HepG2 (cell line): ENCODE results near the gene KLHL21. TPM values are rescaled to one million over a fixed set of nuclear protein-coding genes. Genes with fewer than 3 reads are reported as not detected.

ENCODE experiments used
- ARHGAP35 ChIP-seq: sonication (generic); formaldehyde crosslinking; IDR thresholded peaks from 2 replicates; pipeline ENCODE4 v1.9.0; 2022; ENCODE audit warnings: mild to moderate bottlenecking, inconsistent platforms, moderate library complexity, missing genetic modification reagents, borderline replicate concordance
- HDAC6 ChIP-seq: fragments of 200-600 bp; sonication (generic); IDR thresholded peaks from 2 replicates; pipeline ENCODE4 v1.7.0; 2017; ENCODE audit warnings: mild to moderate bottlenecking, antibody characterized with exemption, low read length, low read depth
- HOXA9 ChIP-seq: sonication (generic); formaldehyde crosslinking; IDR thresholded peaks from 2 replicates; pipeline ENCODE4 v1.8.1; 2022; ENCODE audit warnings: missing genetic modification reagents, mild to moderate bottlenecking, moderate library complexity, borderline replicate concordance
- IKZF4 ChIP-seq: sonication (generic); formaldehyde crosslinking; IDR thresholded peaks from 2 replicates; pipeline ENCODE4 v1.5.1; 2020; ENCODE audit warnings: borderline replicate concordance, mild to moderate bottlenecking, low read depth, missing genetic modification reagents; ENCODE audit errors: not compliant biosample characterization
- NKX3-1 ChIP-seq: sonication (generic); formaldehyde crosslinking; IDR thresholded peaks from 2 replicates; pipeline ENCODE4 v1.5.0; 2020; ENCODE audit warnings: missing genetic modification reagents
- PCBP2 ChIP-seq: fragments of 200-400 bp; formaldehyde crosslinking; optimal IDR thresholded peaks from 2 replicates; pipeline ENCODE3; 2018; ENCODE audit warnings: low read length, low read depth; ENCODE audit not compliant: poor library complexity, severe bottlenecking
- PLRG1 ChIP-seq: fragments of 450-650 bp; conservative IDR thresholded peaks from 2 replicates; pipeline ENCODE4 v1.6.1; 2016
- RBFOX2 ChIP-seq: fragments of 200-400 bp; formaldehyde crosslinking; IDR thresholded peaks from 2 replicates; pipeline ENCODE4 v1.6.1; 2017; ENCODE audit warnings: low read depth, mild to moderate bottlenecking, low read length
- TBL1XR1 ChIP-seq: fragments of 150-350 bp; IDR thresholded peaks from 2 replicates; pipeline ENCODE4 v1.6.1; 2014; ENCODE audit warnings: borderline replicate concordance, low read length; ENCODE audit not compliant: partially characterized antibody
- THYN1 ChIP-seq: sonication (generic); formaldehyde crosslinking; IDR thresholded peaks from 2 replicates; pipeline ENCODE4 v1.8.1; 2023; ENCODE audit warnings: low read depth, mild to moderate bottlenecking, moderate library complexity, missing genetic modification reagents, borderline replicate concordance
- TMF1 ChIP-seq: sonication (generic); formaldehyde crosslinking; IDR thresholded peaks from 2 replicates; pipeline ENCODE4 v1.8.1; 2022; ENCODE audit warnings: low read depth, missing genetic modification reagents
- ZNF160 ChIP-seq: sonication (generic); formaldehyde crosslinking; IDR thresholded peaks from 2 replicates; pipeline ENCODE4 v1.8.0; 2022; ENCODE audit warnings: mild to moderate bottlenecking, inconsistent platforms, missing genetic modification reagents
- ZNF431 ChIP-seq: sonication (generic); formaldehyde crosslinking; IDR thresholded peaks from 2 replicates; pipeline ENCODE4 v1.9.0; 2022; ENCODE audit warnings: missing genetic modification reagents, low read depth, mild to moderate bottlenecking, borderline replicate concordance
- ZNF644 ChIP-seq: IDR thresholded peaks from 2 replicates; pipeline ENCODE4 v1.6.1; 2016; ENCODE audit warnings: low read depth
- ZNF678 ChIP-seq: sonication (generic); formaldehyde crosslinking; IDR thresholded peaks from 2 replicates; pipeline ENCODE4 v1.4.0; 2020; ENCODE audit warnings: mild to moderate bottlenecking, missing genetic modification reagents
- ZSCAN9 ChIP-seq: IDR thresholded peaks from 2 replicates; pipeline ENCODE4 v1.6.1; 2016; ENCODE audit warnings: borderline replicate concordance
- polyA plus RNA-seq, 8 experiments: library from polyadenylated mRNA; depleted of rRNA in 3 of 8; stranded (reverse) in 7 of 8; unstranded in 1 of 8; fragments of >200 nt; fragmentation: Illumina TruSeq in 4 of 8; extraction: Trizol in 4 of 8; gene quantifications; 2 replicates each; pipeline versions ENCODE4 v1.2.1 to v1.2.3, GENCODE V29; 2011 to 2016; ENCODE audit warnings: low read depth in 4 of 8, missing spikeins in 1 of 8, mixed read lengths in 1 of 8; ENCODE audit not compliant: insufficient read depth in 1 of 8
- total RNA-seq, 5 experiments: library from RNA; depleted of rRNA; stranded (reverse); fragments of >200 nt; fragmentation: Illumina TruSeq; extraction: Trizol; gene quantifications; 2 replicates each; pipeline ENCODE4 v1.2.3, GENCODE V29; 2016; ENCODE audit warnings: low read depth in 1 of 5
- TF ChIP-seq, protein P1 (sequence below): sonication (generic); formaldehyde crosslinking; conservative IDR thresholded peaks from 2 replicates; pipeline ENCODE4 v1.8.1; 2023; ENCODE audit warnings: missing genetic modification reagents
- TF ChIP-seq, protein P2 (sequence below): sonication (generic); formaldehyde crosslinking; IDR thresholded peaks from 2 replicates; pipeline ENCODE4 v1.4.0; 2020; ENCODE audit warnings: missing genetic modification reagents
- TF ChIP-seq, protein P3 (sequence below): sonication (generic); formaldehyde crosslinking; IDR thresholded peaks from 2 replicates; pipeline ENCODE4 v1.4.0; 2020; ENCODE audit warnings: missing genetic modification reagents, borderline replicate concordance
- TF ChIP-seq, protein P4 (sequence below): IDR thresholded peaks from 2 replicates; pipeline ENCODE4 v1.6.1; 2016

The KLHL21 gene
- total and polyA plus RNA-seq, 2 of the 13 experiments (the other 11 are each of a cell fraction or from before 2014, with no cell fraction given), result 14.8 to 25.0 TPM

DNA sequence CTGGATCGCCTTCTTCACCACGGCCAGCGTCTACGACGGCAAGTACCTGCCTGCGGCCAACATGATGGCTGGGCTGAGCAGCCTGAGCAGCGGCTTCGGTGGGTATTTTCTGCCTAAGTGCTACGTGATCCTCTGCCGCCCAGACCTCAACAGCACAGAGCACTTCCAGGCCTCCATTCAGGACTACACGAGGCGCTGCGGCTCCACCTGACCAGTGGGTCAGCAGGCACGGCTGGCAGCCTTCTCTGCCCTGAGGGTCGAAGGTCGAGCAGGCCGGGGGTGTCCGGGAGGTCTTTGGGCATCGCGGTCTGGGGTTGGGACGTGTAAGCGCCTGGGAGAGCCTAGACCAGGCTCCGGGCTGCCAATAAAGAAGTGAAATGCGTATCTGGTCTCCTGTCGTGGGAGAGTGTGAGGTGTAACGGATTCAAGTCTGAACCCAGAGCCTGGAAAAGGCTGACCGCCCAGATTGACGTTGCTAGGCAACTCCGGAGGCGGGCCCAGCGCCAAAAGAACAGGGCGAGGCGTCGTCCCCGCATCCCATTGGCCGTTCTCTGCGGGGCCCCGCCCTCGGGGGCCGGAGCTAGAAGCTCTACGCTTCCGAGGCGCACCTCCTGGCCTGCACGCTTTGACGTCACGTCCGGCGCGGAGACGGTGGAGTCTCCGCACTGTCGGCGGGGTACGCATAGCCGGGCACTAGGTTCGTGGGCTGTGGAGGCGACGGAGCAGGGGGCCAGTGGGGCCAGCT, 23.1 kb downstream of the KLHL21 start, which contains the start of gene ZBTB48 (continued):
- TF ChIP-seq, protein P1, sequence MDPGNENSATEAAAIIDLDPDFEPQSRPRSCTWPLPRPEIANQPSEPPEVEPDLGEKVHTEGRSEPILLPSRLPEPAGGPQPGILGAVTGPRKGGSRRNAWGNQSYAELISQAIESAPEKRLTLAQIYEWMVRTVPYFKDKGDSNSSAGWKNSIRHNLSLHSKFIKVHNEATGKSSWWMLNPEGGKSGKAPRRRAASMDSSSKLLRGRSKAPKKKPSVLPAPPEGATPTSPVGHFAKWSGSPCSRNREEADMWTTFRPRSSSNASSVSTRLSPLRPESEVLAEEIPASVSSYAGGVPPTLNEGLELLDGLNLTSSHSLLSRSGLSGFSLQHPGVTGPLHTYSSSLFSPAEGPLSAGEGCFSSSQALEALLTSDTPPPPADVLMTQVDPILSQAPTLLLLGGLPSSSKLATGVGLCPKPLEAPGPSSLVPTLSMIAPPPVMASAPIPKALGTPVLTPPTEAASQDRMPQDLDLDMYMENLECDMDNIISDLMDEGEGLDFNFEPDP (CRISPR knock-in tag), result no peak
- TF ChIP-seq ARHGAP35 (CRISPR knock-in tag) (no peak; the same call in 1 of the 2 replicates), IKZF4 (CRISPR knock-in tag) (peak; percentile 14), ZNF431 (CRISPR knock-in tag) (no peak), ZNF678 (CRISPR knock-in tag) (no peak), TBL1XR1 (no peak), PLRG1 (no peak), ZNF644 (0 out of 2 replicates have a peak, but pooled peaks have one; percentile 17), RBFOX2 (peak; percentile 92), NKX3-1 (no peak), ZSCAN9 (no peak), HDAC6 (no peak), TMF1 (CRISPR knock-in tag) (no peak), PCBP2 (no peak), ZNF160 (0 out of 2 replicates have a peak, but pooled peaks have one; percentile 18), HOXA9 (no peak), THYN1 (no peak)
- TF ChIP-seq, protein P2, sequence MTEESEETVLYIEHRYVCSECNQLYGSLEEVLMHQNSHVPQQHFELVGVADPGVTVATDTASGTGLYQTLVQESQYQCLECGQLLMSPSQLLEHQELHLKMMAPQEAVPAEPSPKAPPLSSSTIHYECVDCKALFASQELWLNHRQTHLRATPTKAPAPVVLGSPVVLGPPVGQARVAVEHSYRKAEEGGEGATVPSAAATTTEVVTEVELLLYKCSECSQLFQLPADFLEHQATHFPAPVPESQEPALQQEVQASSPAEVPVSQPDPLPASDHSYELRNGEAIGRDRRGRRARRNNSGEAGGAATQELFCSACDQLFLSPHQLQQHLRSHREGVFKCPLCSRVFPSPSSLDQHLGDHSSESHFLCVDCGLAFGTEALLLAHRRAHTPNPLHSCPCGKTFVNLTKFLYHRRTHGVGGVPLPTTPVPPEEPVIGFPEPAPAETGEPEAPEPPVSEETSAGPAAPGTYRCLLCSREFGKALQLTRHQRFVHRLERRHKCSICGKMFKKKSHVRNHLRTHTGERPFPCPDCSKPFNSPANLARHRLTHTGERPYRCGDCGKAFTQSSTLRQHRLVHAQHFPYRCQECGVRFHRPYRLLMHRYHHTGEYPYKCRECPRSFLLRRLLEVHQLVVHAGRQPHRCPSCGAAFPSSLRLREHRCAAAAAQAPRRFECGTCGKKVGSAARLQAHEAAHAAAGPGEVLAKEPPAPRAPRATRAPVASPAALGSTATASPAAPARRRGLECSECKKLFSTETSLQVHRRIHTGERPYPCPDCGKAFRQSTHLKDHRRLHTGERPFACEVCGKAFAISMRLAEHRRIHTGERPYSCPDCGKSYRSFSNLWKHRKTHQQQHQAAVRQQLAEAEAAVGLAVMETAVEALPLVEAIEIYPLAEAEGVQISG (CRISPR knock-in tag), result peak; percentile 75
- TF ChIP-seq, protein P3, sequence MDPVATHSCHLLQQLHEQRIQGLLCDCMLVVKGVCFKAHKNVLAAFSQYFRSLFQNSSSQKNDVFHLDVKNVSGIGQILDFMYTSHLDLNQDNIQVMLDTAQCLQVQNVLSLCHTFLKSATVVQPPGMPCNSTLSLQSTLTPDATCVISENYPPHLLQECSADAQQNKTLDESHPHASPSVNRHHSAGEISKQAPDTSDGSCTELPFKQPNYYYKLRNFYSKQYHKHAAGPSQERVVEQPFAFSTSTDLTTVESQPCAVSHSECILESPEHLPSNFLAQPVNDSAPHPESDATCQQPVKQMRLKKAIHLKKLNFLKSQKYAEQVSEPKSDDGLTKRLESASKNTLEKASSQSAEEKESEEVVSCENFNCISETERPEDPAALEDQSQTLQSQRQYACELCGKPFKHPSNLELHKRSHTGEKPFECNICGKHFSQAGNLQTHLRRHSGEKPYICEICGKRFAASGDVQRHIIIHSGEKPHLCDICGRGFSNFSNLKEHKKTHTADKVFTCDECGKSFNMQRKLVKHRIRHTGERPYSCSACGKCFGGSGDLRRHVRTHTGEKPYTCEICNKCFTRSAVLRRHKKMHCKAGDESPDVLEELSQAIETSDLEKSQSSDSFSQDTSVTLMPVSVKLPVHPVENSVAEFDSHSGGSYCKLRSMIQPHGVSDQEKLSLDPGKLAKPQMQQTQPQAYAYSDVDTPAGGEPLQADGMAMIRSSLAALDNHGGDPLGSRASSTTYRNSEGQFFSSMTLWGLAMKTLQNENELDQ (CRISPR knock-in tag), result no peak
- TF ChIP-seq, protein P4, sequence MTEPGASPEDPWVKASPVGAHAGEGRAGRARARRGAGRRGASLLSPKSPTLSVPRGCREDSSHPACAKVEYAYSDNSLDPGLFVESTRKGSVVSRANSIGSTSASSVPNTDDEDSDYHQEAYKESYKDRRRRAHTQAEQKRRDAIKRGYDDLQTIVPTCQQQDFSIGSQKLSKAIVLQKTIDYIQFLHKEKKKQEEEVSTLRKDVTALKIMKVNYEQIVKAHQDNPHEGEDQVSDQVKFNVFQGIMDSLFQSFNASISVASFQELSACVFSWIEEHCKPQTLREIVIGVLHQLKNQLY (CRISPR knock-in tag), result no peak
